ENCODE results near the gene VAT1L.

VAT1L gene

DNA sequence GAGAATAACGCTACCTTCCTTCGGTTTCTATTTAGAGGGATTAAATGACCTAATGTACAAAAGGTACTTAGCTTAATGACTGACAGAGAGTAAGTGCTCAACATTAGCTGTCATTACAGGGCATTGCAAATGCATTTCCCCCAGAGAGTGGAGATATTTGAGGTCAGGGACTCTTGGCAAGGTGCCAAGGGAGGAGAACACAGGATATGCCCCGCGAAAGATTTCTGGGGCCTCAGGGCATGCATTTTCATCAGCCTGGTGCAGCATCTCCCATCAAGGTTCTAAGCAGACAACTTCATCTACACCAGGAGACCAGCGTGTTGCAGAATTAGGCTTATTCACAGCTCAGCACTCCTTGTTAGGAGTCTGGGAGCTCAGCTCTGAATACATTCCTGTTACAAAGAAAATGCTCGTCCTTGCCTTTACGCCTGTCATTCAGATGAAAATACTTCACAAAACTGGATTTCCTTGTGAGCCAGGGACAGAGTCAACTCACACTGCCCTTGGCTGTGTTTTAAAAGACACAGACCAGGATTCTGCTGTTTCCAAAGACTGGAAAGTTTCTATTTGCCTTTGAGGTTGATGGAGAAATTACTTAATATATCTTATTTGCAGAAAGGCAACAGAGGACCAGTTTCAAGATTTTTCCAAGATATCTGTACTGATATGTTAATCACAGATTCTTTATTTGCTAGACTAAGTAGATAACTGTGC, 108.2 kb downstream of the VAT1L start:
- no peaks in the 10 kb centered on the region for H3K4me1 ChIP-seq (ENCODE audit: insufficient read depth, poor library complexity, severe bottlenecking)
- no peak for TF ChIP-seq CTCF (IDR thresholded peaks at IDR 0.05; ENCODE audit: poor library complexity, severe bottlenecking)
- DNase-seq (ENCODE audit: low spot score) (no peak), ATAC-seq (ENCODE audit: low read depth) (peak; percentile 61)
- no peaks in the 10 kb centered on the region for H3K27me3 ChIP-seq (ENCODE audit: insufficient read depth, poor library complexity, severe bottlenecking)
- no peaks in the 10 kb centered on the region for H3K9me3 ChIP-seq (ENCODE audit: severe bottlenecking)
- H3K4me3 ChIP-seq (ENCODE audit: severe bottlenecking): no peak overlapping the region
- no peaks in the 10 kb centered on the region for H3K36me3 ChIP-seq (ENCODE audit: low read depth)
- no peak overlapping the region for H3K27ac ChIP-seq (ENCODE audit: poor library complexity, severe bottlenecking)

GRCh38 chr16:77897129-77897437, 108.7 kb downstream of the VAT1L start:
- no peak for TF ChIP-seq CTCF (IDR thresholded peaks at IDR 0.05; ENCODE audit: poor library complexity, severe bottlenecking)
- H3K36me3 ChIP-seq (ENCODE audit: low read depth): no peaks in the 10 kb centered on the region
- H3K4me1 ChIP-seq (ENCODE audit: insufficient read depth, poor library complexity, severe bottlenecking): no peaks in the 10 kb centered on the region
- ATAC-seq (ENCODE audit: low read depth) (no peak), DNase-seq (ENCODE audit: low spot score) (no peak)
- H3K4me3 ChIP-seq (ENCODE audit: severe bottlenecking): no peak overlapping the region
- H3K27me3 ChIP-seq (ENCODE audit: insufficient read depth, poor library complexity, severe bottlenecking): no peaks in the 10 kb centered on the region
- H3K9me3 ChIP-seq (ENCODE audit: severe bottlenecking): no peaks in the 10 kb centered on the region
- no peak overlapping the region for H3K27ac ChIP-seq (ENCODE audit: poor library complexity, severe bottlenecking)

DNA sequence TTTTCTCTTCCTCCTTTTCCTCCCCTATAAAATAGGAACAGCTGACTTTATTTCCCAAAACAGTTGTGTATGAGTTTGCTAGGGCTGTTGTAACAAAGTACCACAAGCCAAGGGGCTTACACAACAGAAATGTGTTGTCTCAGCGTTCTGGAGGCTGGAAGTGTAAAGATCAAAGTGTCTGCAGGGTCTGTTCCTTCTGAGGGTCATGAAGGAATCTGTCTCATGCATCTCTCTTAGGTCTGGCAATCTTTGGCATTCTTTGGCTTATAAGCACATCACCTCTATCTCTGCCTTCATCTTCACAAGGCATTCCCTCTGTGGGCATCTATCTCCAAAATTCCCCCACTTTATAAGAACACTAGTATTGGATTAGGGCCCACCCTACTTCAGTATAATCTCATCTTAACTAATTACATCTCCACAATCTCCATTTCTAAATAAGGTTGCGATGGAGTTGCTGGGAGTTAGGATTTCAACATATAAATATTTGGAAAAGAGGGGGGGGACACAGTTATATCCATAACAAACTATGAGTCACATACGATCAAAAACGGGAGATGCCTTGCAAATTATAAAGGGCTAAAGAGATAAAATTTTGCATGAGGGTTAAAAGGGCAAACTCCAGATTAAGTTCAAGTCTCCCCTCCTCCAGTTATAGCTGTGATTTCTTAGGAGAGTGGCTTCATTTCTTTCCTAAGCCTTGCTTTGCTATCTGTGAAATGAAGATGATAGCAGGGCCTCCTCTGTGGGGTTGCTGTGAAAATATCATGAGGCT, 109.7 kb downstream of the VAT1L start:
- no peaks in the 10 kb centered on the region for H3K36me3 ChIP-seq (ENCODE audit: low read depth)
- no peak overlapping the region for H3K4me3 ChIP-seq (ENCODE audit: severe bottlenecking)
- no peak overlapping the region for H3K27ac ChIP-seq (ENCODE audit: poor library complexity, severe bottlenecking)
- ATAC-seq (ENCODE audit: low read depth): no peak
- no peaks in the 10 kb centered on the region for H3K4me1 ChIP-seq (ENCODE audit: insufficient read depth, poor library complexity, severe bottlenecking)
- DNase-seq (ENCODE audit: low spot score): no peak
- no peaks in the 10 kb centered on the region for H3K27me3 ChIP-seq (ENCODE audit: insufficient read depth, poor library complexity, severe bottlenecking)
- no peaks in the 10 kb centered on the region for H3K9me3 ChIP-seq (ENCODE audit: severe bottlenecking)
- TF ChIP-seq CTCF (IDR thresholded peaks at IDR 0.05; ENCODE audit: poor library complexity, severe bottlenecking): no peak

GRCh38 chr16:77898671-77899211, 110.4 kb downstream of the VAT1L start:
- no peak for DNase-seq (ENCODE audit: low spot score)
- Histone ChIP-seq H3K4me3 (ENCODE audit: severe bottlenecking) (no peak overlapping the region), H3K36me3 (ENCODE audit: low read depth) (no peaks in the 10 kb centered on the region), H3K27ac (ENCODE audit: poor library complexity, severe bottlenecking) (no peak overlapping the region), H3K4me1 (ENCODE audit: insufficient read depth, poor library complexity, severe bottlenecking) (no peaks in the 10 kb centered on the region), H3K9me3 (ENCODE audit: severe bottlenecking) (no peaks in the 10 kb centered on the region), H3K27me3 (ENCODE audit: insufficient read depth, poor library complexity, severe bottlenecking) (no peaks in the 10 kb centered on the region)
- ATAC-seq (ENCODE audit: low read depth): no peak
- no peak for TF ChIP-seq CTCF (IDR thresholded peaks at IDR 0.05; ENCODE audit: poor library complexity, severe bottlenecking)

DNA sequence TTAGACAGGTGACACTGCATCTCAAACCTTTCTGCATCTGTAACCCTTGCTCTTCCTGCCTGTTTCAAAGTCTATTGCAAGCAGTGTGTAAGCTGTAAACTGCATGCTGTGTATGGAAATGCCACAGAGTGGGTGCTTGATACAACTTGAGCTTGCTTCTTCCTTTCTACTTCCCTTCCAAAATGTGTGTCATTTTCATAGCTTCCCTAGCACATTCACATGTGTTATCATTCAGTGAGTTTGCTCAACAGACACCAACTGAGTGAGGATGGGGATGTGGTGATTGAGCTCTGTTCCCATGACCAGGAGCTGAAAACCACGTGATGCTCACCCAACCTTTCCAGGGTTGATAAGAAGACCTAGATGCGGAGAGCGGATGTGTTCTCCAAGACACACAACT, 111.1 kb downstream of the VAT1L start:
- Histone ChIP-seq H3K4me1 (ENCODE audit: insufficient read depth, poor library complexity, severe bottlenecking) (no peaks in the 10 kb centered on the region), H3K27me3 (ENCODE audit: insufficient read depth, poor library complexity, severe bottlenecking) (no peaks in the 10 kb centered on the region), H3K9me3 (ENCODE audit: severe bottlenecking) (no peaks in the 10 kb centered on the region), H3K27ac (ENCODE audit: poor library complexity, severe bottlenecking) (no peak overlapping the region), H3K36me3 (ENCODE audit: low read depth) (no peaks in the 10 kb centered on the region), H3K4me3 (ENCODE audit: severe bottlenecking) (no peak overlapping the region)
- no peak for ATAC-seq (ENCODE audit: low read depth)
- no peak for DNase-seq (ENCODE audit: low spot score)
- TF ChIP-seq CTCF (IDR thresholded peaks at IDR 0.05; ENCODE audit: poor library complexity, severe bottlenecking): no peak

Measured in RWPE2 (cell line).